ENCODE results near the gene NFIB. TPM values are rescaled to one million over a fixed set of nuclear protein-coding genes. Genes with fewer than 3 reads are reported as not detected.
A peak's percentile ranks its signal among the peaks of the same experiment; 100 is the strongest.

NFIB gene
- total and polyA plus RNA-seq, 8 donors, result 8.9 to 65.0 (median 45.7) TPM

GRCh38 chr9:14136646-14137370 is 177.1 kb downstream of the NFIB start:
- FAIRE-seq, result peak; percentile 20
- WGBS, 2 donors, result 93 to 99% methylated on average over 3 of the region's 3 CpGs
- intact Hi-C loops (cut with DNase I), result no loop called here

GRCh38 chr9:14136047-14136635 is 177.8 kb downstream of the NFIB start:
- ATAC-seq, result no peak
- H3K4me3 ChIP-seq, result no peak overlapping the region
- intact Hi-C loops (cut with DNase I), result no loop called here
- H3K27me3 ChIP-seq, result no peaks in the 10 kb centered on the region
- FAIRE-seq, result peak; percentile 5
- no peaks in the 10 kb centered on the region for H3K36me3 ChIP-seq
- DNase-seq, result no peak
- no peak overlapping the region for H3K27ac ChIP-seq
- TF ChIP-seq CTCF (IDR thresholded peaks at IDR 0.05), result no peak
- peaks cover 0 to 20% (median 11%) of the 10 kb centered on the region in 3 donors for H3K4me1 ChIP-seq
- WGBS, 2 donors, result 54 to 56% methylated on average over 3 of the region's 3 CpGs
- H3K9me3 ChIP-seq, result no peaks in the 10 kb centered on the region

More at GRCh38 chr9:14136646-14137370, 177.1 kb downstream of the NFIB start:
- Histone ChIP-seq H3K27ac (no peak overlapping the region), H3K27me3 (no peaks in the 10 kb centered on the region), H3K4me1 (peaks cover 0 to 17% (median 11%) of the 10 kb centered on the region in 3 donors), H3K4me3 (no peak overlapping the region), H3K9me3 (no peaks in the 10 kb centered on the region), H3K36me3 (no peaks in the 10 kb centered on the region)
- no peak for ATAC-seq
- DNase-seq, result no peak
- TF ChIP-seq CTCF (IDR thresholded peaks at IDR 0.05), result no peak

- Histone ChIP-seq H3K27ac (no peak overlapping the region), H3K4me1 (peaks cover 0 to 27% (median 11%) of the 10 kb centered on the region in 3 donors), H3K4me3 (no peak overlapping the region), H3K36me3 (no peaks in the 10 kb centered on the region), H3K27me3 (no peaks in the 10 kb centered on the region), H3K9me3 (no peaks in the 10 kb centered on the region)
- DNase-seq, result no peak
- no peak for FAIRE-seq
- ATAC-seq, result no peak
- 52 to 60% methylated on average over 1 of the region's 1 CpG for WGBS, 2 donors
- no peak for TF ChIP-seq CTCF (IDR thresholded peaks at IDR 0.05)
- intact Hi-C loops (cut with DNase I), result no loop called here
Observed at GRCh38 chr9:14135421-14135820, 178.5 kb downstream of the NFIB start.

- Histone ChIP-seq H3K4me3 (no peak overlapping the region), H3K27ac (no peak overlapping the region), H3K4me1 (peaks cover 0 to 27% (median 11%) of the 10 kb centered on the region in 3 donors), H3K36me3 (no peaks in the 10 kb centered on the region), H3K9me3 (no peaks in the 10 kb centered on the region), H3K27me3 (no peaks in the 10 kb centered on the region)
- DNase-seq (no peak), ATAC-seq (no peak), FAIRE-seq (peak; percentile 13)
- no peak for TF ChIP-seq CTCF (IDR thresholded peaks at IDR 0.05)
- intact Hi-C loops (cut with DNase I), result loop anchor here in 1 of 3 donors (5.0 kb wide), 1 partner anchor 656 kb away; no protein-coding TSS in a partner anchor
Observed at GRCh38 chr9:14133394-14133793, 180.5 kb downstream of the NFIB start.

- DNase-seq (no peak), ATAC-seq (peak in 1 of 4 donors; percentile 13), FAIRE-seq (no peak)
- WGBS, 2 donors, result 84 to 92% methylated on average over 2 of the region's 2 CpGs
- peaks cover 0 to 27% (median 11%) of the 10 kb centered on the region in 3 donors for H3K4me1 ChIP-seq
- no peak overlapping the region for H3K4me3 ChIP-seq
- no peaks in the 10 kb centered on the region for H3K27me3 ChIP-seq
- no peaks in the 10 kb centered on the region for H3K9me3 ChIP-seq
- intact Hi-C loops (cut with DNase I), result loop anchor here in 1 of 3 donors (5.0 kb wide), 1 partner anchor 655 kb away; no protein-coding TSS in a partner anchor
- no peaks in the 10 kb centered on the region for H3K36me3 ChIP-seq
- no peak overlapping the region for H3K27ac ChIP-seq
- no peak for TF ChIP-seq CTCF (IDR thresholded peaks at IDR 0.05)
Observed at GRCh38 chr9:14132775-14133174, 181.2 kb downstream of the NFIB start.

Data from pancreas (tissue), 10 donors.